ENCODE data around the gene DUSP9. TPM values are rescaled to one million over a fixed set of nuclear protein-coding genes. Genes with fewer than 3 reads are reported as not detected.
"Not testable (repeated sequence)": the region's sequence is repeated elsewhere in the genome, so short reads cannot be mapped to it uniquely, and the experiment has no call there.

DUSP9 gene
- total and polyA plus RNA-seq, 2 experiments from 2014 or later = 75.5 to 86.2 TPM

- H3K4me1 ChIP-seq (ENCODE audit: insufficient read depth) = no peaks in the 10 kb centered on the region
- WGBS (ENCODE audit: low lambda C conversion rate, missing lambda C conversion rate) = 91% methylated on average over 17 of the region's 23 CpGs
- H4K20me1 ChIP-seq (ENCODE audit: insufficient read depth, poor library complexity, severe bottlenecking) = no peaks in the 10 kb centered on the region
- no peak overlapping the region for H2AFZ ChIP-seq
- H3K9me3 ChIP-seq (ENCODE audit: low read depth) = no peaks in the 10 kb centered on the region
- no peaks in the 10 kb centered on the region for H3K36me3 ChIP-seq (replicated peaks; ENCODE audit: insufficient read depth, low read depth)
- TF ChIP-seq CTCF (IDR thresholded peaks at IDR 0.05; ENCODE audit: poor library complexity) (no peak), EZH2phosphoT487 (IDR thresholded peaks at IDR 0.05; ENCODE audit: low read depth, severe bottlenecking, unreplicated experiment) (no peak), EZH2 (IDR thresholded peaks at IDR 0.05; ENCODE audit: borderline replicate concordance) (no peak)
- no peaks in the 10 kb centered on the region for H3K79me2 ChIP-seq
- H3K27ac ChIP-seq = no peak overlapping the region
- DNase-seq (ENCODE audit: low spot score) = no peak
- no peak overlapping the region for H3K4me3 ChIP-seq
- no peaks in the 10 kb centered on the region for H3K27me3 ChIP-seq
- no peak overlapping the region for H3K4me2 ChIP-seq
- H3K9me2 ChIP-seq (replicated peaks; ENCODE audit: insufficient read depth) = no peaks in the 10 kb centered on the region
Observed at GRCh38 chrX:153694687-153695270, 47.8 kb downstream of the DUSP9 start.

DNA sequence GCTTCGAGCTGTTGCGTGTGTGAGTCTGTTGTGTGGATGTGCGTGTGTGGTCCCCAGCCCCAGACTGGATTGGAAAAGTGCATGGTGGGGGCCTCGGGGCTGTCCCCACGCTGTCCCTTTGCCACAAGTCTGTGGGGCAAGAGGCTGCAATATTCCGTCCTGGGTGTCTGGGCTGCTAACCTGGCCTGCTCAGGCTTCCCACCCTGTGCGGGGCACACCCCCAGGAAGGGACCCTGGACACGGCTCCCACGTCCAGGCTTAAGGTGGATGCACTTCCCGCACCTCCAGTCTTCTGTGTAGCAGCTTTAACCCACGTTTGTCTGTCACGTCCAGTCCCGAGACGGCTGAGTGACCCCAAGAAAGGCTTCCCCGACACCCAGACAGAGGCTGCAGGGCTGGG, 49.1 kb downstream of the DUSP9 start:
- no peak overlapping the region for H3K4me3 ChIP-seq
- H3K9me3 ChIP-seq (ENCODE audit: low read depth) = no peaks in the 10 kb centered on the region
- H3K4me2 ChIP-seq = no peak overlapping the region
- H3K4me1 ChIP-seq (ENCODE audit: insufficient read depth) = no peaks in the 10 kb centered on the region
- no peaks in the 10 kb centered on the region for H3K36me3 ChIP-seq (replicated peaks; ENCODE audit: insufficient read depth, low read depth)
- H3K79me2 ChIP-seq = no peaks in the 10 kb centered on the region
- H3K27ac ChIP-seq = no peak overlapping the region
- no peaks in the 10 kb centered on the region for H3K27me3 ChIP-seq
- no peaks in the 10 kb centered on the region for H3K9me2 ChIP-seq (replicated peaks; ENCODE audit: insufficient read depth)
- H4K20me1 ChIP-seq (ENCODE audit: insufficient read depth, poor library complexity, severe bottlenecking) = no peaks in the 10 kb centered on the region
- no peak for TF ChIP-seq CTCF (IDR thresholded peaks at IDR 0.05; ENCODE audit: poor library complexity)
- TF ChIP-seq EZH2phosphoT487 (IDR thresholded peaks at IDR 0.05; ENCODE audit: low read depth, severe bottlenecking, unreplicated experiment) = no peak
- no peak for TF ChIP-seq EZH2 (IDR thresholded peaks at IDR 0.05; ENCODE audit: borderline replicate concordance)
- H2AFZ ChIP-seq = no peak overlapping the region
- no peak for DNase-seq (ENCODE audit: low spot score)
- WGBS (ENCODE audit: low lambda C conversion rate, missing lambda C conversion rate) = 87% methylated on average over 14 of the region's 15 CpGs

DNA sequence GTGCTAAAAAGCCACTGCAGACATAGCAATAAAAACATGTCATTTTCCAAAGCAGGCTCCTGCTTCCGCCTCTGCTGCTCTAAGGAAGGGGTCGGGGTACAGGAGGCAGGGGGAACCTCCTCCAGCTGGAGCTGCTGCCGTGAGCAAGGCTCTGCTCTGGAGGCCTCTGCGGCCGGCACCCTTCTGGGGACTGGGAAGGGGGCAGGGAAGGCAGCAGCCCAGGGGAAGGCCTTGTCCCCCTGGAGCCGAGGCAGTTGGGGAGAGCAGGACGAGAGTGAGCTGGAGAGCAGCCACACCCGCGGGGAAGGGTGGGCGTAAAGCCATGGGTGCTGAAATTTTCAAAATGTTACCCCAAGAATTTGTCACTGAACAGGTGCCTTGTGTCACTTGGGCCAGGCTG, 49.5 kb downstream of the DUSP9 start:
- not testable (repeated sequence) for H3K79me2 ChIP-seq; DNase-seq (ENCODE audit: low spot score); H3K4me1 ChIP-seq (ENCODE audit: insufficient read depth); H3K4me2 ChIP-seq; H3K27ac ChIP-seq; H2AFZ ChIP-seq; H3K27me3 ChIP-seq; H3K9me3 ChIP-seq (ENCODE audit: low read depth); H3K36me3 ChIP-seq (replicated peaks; ENCODE audit: insufficient read depth, low read depth); H4K20me1 ChIP-seq (ENCODE audit: insufficient read depth, poor library complexity, severe bottlenecking); H3K4me3 ChIP-seq; H3K9me2 ChIP-seq (replicated peaks; ENCODE audit: insufficient read depth)
- WGBS (ENCODE audit: low lambda C conversion rate, missing lambda C conversion rate) = 88% methylated on average over 10 of the region's 10 CpGs

GRCh38 chrX:153696986-153697722, 50.2 kb downstream of the DUSP9 start:
- not testable (repeated sequence) for H3K9me3 ChIP-seq (ENCODE audit: low read depth); H4K20me1 ChIP-seq (ENCODE audit: insufficient read depth, poor library complexity, severe bottlenecking); H3K4me3 ChIP-seq; H3K27ac ChIP-seq; H3K79me2 ChIP-seq; DNase-seq (ENCODE audit: low spot score); H3K36me3 ChIP-seq (replicated peaks; ENCODE audit: insufficient read depth, low read depth); H3K4me2 ChIP-seq; H3K9me2 ChIP-seq (replicated peaks; ENCODE audit: insufficient read depth); H2AFZ ChIP-seq; H3K27me3 ChIP-seq; H3K4me1 ChIP-seq (ENCODE audit: insufficient read depth)
- 84% methylated on average over 16 of the region's 16 CpGs for WGBS (ENCODE audit: low lambda C conversion rate, missing lambda C conversion rate)
